IPS-18c (cell line): Measurements from ENCODE around the gene LRP1B.
"Not testable (repeated sequence)": the region's sequence is repeated elsewhere in the genome, so short reads cannot be mapped to it uniquely, and the experiment has no call there.

ENCODE experiments used
- H3K4me3 ChIP-seq: 2 replicates; pipeline ENCODE4 v1.7.0; 2013; ENCODE audit warnings: low read depth, mild to moderate bottlenecking, low read length, moderate library complexity; ENCODE audit not compliant: insufficient read depth
- H3K9me3 ChIP-seq: one replicate; pipeline ENCODE4 v1.6.1; 2013; ENCODE audit warnings: mild to moderate bottlenecking, low read length, moderate library complexity; ENCODE audit not compliant: control insufficient read depth, insufficient read depth

Gene LRP1B

DNA sequence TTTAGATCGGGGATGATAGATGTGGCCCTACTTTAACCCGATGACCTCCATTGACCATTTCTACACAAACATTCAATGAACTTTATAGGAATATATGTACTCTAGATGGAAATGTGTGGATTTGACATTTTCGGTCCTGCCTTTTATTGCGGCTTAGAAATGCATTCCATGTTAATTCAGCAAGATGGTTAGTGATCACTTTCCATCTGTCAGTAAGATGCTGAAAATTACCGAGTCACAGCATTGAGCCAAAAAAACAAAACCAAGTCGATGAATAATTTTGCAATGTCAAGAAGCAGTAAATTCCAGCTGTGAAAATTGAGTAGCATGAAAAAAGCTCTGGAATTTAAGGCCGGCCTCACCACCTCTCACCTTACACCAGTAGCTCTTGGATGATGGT lies 1708.1 kb downstream of the LRP1B start:
- Histone ChIP-seq H3K4me3 (no peak overlapping the region), H3K9me3 (no peaks in the 10 kb centered on the region)

DNA sequence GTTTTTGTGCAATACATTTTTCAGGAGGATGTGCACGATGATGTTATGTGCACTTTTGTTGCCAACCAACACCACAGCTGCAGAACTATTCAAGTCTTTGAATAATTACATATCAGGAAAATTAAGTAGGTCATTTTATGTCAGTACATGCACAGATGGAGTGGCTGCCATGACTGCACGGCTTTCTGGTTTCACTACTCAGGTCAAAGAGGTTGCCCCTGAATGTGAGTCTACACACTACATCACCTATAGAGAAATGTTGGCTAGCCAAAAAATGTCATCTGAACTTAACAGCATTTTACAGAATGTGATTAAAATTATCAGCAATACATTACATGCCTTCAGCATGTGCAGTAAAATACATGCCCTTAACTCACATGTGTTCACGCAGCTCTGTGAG lies 1713.3 kb downstream of the LRP1B start:
- Histone ChIP-seq H3K4me3 (no peak overlapping the region), H3K9me3 (peaks cover 2% of the 10 kb centered on the region)

DNA sequence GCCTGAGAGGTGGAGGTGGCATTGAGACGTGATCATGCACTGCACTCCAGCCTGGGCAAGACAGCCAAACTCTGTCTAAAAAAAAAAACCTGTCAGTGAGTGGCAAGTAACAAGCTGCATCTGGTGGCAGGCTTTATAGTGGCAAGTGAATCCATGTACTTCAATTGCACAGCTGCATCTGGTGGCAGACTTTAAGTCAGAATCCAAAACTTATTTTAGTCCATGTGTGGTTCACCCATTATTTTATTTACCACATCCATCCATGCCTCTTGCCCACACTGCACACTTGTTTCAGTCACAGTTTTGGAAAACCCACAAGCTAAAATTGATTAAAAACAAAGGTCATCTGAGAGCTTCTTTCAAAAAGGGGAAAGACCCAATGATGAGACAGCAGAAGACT lies 1714.2 kb downstream of the LRP1B start:
- Histone ChIP-seq H3K4me3 (no peak overlapping the region), H3K9me3 (peaks cover 2% of the 10 kb centered on the region)

DNA sequence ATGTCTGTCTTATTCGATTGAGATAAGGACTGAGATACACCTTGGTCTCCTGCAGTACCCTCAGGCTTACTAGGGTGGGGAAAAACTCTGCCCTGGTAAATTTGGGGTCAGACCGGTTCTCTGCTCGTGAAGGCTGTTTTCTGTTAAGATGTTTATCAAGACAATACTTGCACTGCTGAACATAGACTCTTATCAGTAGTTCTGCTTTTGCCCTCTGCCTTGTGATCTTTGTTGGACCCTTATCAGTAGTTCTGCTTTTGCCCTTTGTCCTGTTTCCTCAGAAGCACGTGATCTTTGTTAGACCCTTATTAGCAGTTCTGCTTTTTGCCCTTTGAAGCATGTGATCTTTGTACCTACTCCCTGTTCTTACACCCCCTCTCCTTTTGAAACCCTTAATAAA lies 1715.8 kb downstream of the LRP1B start:
- not testable (repeated sequence) for H3K4me3 ChIP-seq, H3K9me3 ChIP-seq

DNA sequence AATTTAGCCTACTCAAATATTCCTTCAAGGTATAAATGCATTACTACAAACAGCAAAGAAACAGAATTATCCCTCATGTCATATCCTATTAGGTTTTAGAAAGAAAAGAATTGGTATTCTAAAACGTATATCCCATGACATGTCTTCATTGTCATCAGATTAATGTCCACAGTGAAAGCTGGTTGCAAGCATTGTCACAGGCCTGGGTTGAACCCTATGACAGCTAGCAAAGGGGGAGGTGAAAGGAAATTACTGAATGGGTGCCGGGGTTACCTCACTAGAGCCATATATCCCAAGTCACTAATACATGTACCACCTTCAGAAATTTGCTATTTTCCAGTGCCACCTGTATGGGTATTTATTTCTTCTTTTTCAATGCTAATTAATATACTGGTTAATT lies 1720.1 kb downstream of the LRP1B start:
- H3K4me3 ChIP-seq = no peak overlapping the region
- no peaks in the 10 kb centered on the region for H3K9me3 ChIP-seq

DNA sequence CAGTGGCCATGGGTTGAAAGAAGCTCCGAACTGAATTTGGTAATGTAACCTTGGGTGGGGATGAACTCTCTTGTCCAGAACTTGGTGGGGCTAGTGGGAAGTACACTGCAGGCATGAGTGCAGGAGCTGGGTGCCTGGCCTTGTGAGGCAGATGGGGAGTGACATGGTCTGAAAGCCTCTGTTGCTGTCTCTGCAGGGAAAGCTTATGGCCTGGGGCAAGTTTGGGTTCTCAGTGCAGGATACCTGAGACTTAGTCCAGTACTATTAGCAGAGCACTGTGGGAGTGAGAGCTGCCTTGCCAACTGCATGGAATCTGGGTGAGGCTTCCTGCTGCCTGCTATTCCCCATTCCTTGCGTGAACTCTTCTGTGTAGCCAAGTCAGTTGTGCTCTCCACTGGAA lies 1729.8 kb downstream of the LRP1B start:
- Histone ChIP-seq H3K9me3 (no peaks in the 10 kb centered on the region), H3K4me3 (no peak overlapping the region)

DNA sequence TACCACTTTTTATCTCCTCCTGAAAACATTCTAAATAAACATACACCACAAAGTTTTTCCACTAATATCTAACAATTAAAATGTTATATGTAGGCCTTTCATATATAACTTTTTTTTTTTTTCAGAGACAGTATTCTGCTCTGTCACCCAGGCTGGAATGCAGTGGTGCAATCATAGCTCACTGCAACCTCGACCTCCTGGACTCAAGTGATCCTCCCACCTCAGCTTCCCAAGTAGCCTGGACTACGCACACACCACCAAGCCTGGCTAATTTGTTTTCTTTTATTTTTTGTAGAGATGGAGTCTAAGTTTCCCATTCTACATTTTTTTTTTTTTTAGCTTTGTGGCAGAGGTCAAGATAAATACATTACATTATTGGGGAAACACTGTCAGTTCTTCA lies 1738.0 kb downstream of the LRP1B start:
- H3K4me3 ChIP-seq = no peak overlapping the region
- H3K9me3 ChIP-seq = no peaks in the 10 kb centered on the region

DNA sequence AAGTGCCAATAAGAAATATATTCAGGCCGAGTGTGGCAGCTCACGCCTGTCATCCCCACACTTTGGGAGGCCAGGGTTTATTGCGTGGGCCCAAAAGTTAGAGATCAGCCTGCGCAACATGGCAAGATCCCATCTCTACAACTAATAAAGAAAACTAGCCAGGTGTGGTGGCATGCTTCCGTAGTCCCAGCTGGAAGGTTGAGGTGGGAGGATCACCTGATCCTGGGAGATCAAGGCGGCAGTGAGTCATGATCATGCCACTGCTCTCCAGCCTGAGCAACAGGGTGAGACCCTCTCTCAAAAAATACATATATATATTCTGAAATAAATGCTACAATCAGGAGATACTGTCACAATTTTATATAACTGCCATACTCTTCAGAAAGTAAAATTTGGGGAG lies 1745.9 kb downstream of the LRP1B start:
- no peak overlapping the region for H3K4me3 ChIP-seq
- no peaks in the 10 kb centered on the region for H3K9me3 ChIP-seq

DNA sequence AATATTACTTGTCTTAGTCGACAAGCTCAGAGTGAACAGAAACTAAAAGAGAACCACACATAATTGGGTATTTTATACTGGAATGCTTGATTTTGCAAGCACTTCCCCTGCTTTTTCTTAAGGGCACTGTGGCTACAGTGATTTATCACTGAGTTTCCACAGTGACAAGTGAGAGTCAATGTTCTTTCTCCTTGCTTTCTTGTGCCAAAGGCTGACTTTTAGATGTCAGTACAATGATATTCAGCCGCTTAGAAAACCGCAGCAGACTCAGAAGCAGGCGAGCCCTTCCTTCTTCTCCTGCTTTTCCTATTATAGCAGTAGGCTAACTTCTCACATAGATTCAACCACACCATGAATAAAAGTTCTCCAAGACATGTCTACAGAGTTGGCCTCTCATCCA lies 1747.0 kb downstream of the LRP1B start:
- H3K4me3 ChIP-seq = no peak overlapping the region
- no peaks in the 10 kb centered on the region for H3K9me3 ChIP-seq

DNA sequence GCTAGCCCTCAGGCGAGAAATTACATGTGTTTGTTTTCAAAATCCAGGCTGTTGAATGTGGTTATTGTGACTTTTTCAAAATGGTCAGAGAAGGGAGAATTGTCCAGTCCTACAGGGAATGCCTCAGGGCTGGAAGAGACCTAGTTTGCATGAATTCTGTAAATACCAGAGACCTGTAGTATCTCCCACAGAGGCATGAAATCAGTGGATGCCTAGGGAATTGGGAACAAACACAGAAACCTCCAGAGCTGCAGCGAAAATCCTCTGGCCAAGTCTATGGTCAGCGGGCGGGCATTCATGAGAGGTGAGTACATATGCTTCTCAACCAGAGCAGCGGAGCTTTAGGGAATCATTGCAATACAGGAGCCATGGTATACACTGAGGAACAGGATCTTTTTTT lies 1754.1 kb downstream of the LRP1B start:
- Histone ChIP-seq H3K9me3 (no peaks in the 10 kb centered on the region), H3K4me3 (no peak overlapping the region)

DNA sequence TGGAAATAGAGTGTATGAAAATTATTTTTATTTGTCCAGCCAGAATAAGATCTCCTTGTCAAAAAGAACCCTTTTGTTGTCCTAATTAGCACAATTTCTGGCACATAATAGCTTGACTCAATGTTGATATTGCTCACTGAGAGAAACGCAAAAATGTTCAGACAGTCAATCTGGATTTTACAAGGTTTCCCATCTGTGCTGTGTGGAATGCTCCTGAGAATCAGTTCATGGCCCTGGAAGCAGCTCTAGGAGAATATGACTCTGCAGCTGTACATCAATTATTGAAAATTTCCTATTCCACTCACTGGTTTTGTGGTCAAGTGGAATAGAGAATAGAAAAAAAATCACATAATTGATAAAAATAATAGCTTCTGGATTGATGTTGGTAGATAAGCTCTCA lies 1767.7 kb downstream of the LRP1B start:
- H3K9me3 ChIP-seq = no peaks in the 10 kb centered on the region
- no peak overlapping the region for H3K4me3 ChIP-seq

DNA sequence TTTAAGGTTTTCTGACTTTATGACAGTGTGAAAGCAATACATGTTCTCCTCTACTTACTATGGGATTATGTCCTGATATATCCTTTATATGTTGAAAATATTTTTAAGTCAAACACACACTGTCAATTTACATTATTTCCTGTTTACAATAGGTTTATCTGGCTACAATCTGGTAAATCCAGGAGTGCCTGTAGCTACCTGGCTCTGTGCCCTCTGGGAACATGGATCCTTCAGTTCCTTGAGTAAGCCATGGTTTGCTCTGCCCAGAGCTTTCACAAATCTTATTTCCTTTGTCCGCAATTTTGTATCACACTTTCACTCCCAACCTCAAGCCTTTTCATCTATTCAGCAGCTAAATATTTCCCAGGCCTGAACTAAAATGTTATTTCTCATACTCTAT lies 1768.5 kb downstream of the LRP1B start:
- no peak overlapping the region for H3K4me3 ChIP-seq
- no peaks in the 10 kb centered on the region for H3K9me3 ChIP-seq

DNA sequence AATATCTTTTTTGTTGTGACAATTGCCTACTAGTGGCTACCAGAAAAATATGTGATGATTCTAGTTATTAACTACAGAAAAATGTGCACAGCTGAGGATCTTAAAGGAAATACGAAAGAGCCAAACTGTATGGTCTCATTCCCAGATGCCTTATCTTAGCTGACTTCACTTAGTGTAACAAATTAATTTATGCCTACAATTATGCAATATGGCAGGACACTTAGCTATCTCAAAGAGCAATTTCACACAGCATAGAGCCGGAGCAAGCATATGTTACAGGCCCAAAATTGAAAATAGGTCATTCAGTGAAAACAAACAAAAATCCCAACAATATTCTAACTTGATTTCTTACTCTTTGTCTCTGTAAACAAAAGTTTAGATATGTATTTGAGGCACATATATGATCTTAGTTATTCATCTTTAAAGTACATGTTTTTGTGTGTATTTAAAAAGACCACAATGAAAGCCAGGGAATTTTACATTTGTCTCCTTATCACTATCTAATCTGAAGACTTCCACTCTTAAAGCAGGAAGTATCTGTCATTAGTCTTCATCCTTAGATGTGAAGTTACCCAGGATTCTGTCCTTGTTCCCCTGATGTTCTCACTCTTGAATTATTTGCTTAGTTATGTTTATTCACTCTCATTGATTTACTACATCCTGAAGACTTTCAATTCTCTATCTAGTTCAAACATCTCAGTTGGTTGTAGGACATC lies 1771.6 kb downstream of the LRP1B start:
- no peaks in the 10 kb centered on the region for H3K9me3 ChIP-seq
- no peak overlapping the region for H3K4me3 ChIP-seq

DNA sequence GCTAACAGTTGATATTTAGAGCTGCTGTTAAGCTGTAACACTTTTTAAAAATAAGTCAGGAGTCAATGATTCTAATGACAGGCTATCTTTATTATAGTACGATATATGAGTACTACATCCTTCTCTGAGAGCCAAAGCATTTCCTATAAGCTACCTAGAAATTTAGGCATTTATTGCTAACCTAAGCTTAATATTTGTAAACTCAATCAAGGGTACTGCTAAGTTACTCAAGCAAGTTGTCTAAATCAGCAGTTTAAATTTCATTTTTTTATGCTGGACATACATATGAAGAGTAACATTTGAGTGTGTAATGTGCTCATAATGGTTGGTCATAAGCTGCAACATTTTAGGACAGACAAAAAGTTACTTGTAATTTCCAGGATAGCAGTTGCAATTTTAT lies 1774.1 kb downstream of the LRP1B start:
- no peak overlapping the region for H3K4me3 ChIP-seq
- no peaks in the 10 kb centered on the region for H3K9me3 ChIP-seq

DNA sequence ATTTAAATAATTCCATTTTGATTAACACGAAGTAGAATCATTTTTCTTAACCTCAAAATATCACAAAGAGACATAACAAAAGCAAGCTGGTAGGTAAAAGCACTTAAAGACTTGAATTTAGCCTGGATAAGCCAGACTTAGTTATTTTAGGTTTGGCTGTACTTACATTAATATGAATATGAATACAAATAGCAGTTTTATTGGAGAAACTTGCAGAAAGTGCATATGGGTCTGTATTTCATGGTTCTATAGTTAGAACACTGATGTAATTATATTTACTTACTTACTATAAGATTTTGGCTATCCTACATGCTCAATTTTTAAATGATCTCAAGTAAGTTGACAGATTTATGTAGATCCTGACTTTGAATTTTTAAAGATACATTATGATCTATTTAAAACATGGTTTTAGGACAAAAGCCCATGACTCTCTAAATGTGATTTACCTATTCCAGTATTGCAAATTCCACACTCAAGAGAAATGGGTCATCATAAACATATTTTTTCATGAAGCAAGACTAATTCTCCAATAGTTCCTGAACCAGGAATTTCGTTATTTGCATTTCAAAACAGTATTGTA lies 1775.2 kb downstream of the LRP1B start:
- H3K4me3 ChIP-seq = no peak overlapping the region

DNA sequence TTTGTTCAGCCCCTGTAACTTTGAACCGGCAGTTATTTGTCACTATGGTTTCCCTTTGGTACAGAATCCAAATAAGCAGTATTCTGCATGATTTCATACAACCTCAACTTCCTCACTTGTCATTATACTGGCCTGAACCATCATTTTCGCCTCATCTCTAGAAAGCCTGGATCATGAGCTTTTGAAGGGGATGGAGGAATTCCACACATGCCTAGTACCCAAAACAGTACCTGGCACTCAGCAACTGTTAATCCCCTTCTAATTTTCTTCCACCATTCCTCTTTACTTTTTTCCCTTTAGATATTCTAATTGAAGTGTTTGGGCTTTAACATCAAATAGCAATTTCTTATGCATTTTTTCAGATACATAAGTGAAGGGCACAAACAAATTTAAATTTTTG lies 1776.3 kb downstream of the LRP1B start:
- Histone ChIP-seq H3K9me3 (no peaks in the 10 kb centered on the region), H3K4me3 (no peak overlapping the region)

More for the DNA sequence above, 1775.2 kb downstream of the LRP1B start:
- no peaks in the 10 kb centered on the region for H3K9me3 ChIP-seq

DNA sequence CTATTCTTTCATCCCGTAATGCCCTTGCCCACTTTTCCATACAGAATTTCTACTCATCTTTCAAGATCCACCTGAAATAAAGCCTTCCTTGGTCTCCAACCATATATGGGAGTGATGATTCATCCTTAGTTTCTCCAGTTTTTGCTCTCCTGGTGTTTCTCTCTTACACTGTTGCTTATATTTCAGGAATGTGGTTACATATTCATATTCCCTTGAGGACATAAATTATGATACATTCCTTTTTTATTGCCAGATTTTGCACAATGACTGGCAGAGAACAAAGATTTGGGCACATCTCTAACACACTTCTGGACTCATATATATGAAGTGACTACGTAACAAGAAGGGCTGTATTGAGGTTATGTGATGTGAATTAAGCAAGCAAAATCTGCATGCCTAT lies 1777.3 kb downstream of the LRP1B start:
- H3K9me3 ChIP-seq = no peaks in the 10 kb centered on the region

DNA sequence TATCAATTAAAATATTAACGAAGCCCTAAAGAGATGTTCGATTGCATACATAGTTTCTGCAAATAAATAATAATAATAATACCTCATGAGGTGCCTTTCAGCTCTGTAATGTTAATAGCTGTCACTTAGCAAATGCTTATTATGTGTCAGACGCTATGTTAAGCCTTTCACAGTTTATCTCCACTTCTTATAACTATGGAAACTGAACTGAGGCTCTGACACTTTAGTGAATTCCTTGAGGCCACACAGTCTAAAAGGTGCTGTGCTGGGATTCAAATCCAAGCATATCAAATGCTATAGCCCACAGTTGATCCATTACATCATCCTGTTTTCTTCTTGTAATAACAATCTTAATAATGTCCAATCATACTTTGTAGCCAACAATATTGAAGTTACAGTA lies 1779.1 kb downstream of the LRP1B start:
- Histone ChIP-seq H3K9me3 (no peaks in the 10 kb centered on the region), H3K4me3 (no peak overlapping the region)

More for the DNA sequence above, 1777.3 kb downstream of the LRP1B start:
- no peak overlapping the region for H3K4me3 ChIP-seq

DNA sequence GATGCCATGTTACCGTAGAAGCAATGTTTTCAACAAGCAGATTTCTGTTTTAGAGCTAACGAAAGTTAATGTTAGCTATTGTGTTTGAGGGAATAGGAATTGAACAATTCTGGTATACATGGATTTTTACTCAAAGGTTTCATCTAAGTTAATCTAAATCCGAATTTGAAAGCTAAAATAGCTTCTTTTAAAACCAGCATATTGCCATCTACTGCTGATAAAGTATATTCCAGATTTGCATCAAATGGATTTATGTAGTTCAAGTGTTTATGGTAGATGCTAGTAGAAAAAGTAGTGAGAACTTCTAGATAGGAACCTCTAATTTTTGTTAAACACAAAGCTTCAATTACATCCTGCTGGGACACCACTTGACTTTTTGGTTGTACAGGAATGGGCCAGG lies 1781.1 kb downstream of the LRP1B start:
- Histone ChIP-seq H3K9me3 (no peaks in the 10 kb centered on the region), H3K4me3 (no peak overlapping the region)
